ENCODE results near the gene UBE2A.
A peak's percentile ranks its signal among the peaks of the same experiment; 100 is the strongest.

The UBE2A gene

DNA sequence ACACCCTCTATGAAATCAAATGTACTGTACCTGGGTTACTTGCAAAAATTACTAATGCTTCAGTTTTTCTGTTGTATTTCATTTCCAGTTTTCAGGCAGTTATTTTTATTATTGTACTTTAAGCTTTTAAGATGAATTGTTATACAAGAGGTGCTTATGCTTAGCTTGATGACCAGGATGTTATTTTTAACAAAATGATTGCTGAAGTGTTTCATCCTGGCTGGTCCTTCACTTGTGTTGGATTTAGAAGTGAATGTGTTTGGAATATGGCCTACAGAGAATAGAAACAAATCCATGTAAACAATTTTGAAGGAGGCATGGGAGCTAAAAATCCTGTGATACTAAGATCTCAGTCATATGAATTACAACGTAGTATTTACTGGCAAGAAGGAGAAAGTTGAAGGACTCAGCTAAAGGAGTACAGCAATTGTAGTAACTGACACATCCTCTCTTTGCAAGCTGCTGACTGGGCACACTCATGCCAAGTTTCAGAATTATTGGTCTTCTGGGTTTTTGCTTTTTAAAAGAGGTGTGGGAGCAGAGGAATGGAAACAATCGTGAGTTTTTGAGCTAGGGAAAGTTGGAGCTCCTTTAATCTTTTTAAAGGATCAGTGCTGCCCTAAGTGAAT, 9.2 kb downstream of the UBE2A start:
- TF ChIP-seq, protein P1, sequence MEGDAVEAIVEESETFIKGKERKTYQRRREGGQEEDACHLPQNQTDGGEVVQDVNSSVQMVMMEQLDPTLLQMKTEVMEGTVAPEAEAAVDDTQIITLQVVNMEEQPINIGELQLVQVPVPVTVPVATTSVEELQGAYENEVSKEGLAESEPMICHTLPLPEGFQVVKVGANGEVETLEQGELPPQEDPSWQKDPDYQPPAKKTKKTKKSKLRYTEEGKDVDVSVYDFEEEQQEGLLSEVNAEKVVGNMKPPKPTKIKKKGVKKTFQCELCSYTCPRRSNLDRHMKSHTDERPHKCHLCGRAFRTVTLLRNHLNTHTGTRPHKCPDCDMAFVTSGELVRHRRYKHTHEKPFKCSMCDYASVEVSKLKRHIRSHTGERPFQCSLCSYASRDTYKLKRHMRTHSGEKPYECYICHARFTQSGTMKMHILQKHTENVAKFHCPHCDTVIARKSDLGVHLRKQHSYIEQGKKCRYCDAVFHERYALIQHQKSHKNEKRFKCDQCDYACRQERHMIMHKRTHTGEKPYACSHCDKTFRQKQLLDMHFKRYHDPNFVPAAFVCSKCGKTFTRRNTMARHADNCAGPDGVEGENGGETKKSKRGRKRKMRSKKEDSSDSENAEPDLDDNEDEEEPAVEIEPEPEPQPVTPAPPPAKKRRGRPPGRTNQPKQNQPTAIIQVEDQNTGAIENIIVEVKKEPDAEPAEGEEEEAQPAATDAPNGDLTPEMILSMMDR (conservative IDR thresholded peaks at IDR 0.05; ENCODE audit: low read depth, low read length): no peak
- H3K4me3 ChIP-seq (ENCODE audit: low read depth, low read length): no peak overlapping the region
- no peak for DNase-seq (ENCODE audit: low read depth)

DNA sequence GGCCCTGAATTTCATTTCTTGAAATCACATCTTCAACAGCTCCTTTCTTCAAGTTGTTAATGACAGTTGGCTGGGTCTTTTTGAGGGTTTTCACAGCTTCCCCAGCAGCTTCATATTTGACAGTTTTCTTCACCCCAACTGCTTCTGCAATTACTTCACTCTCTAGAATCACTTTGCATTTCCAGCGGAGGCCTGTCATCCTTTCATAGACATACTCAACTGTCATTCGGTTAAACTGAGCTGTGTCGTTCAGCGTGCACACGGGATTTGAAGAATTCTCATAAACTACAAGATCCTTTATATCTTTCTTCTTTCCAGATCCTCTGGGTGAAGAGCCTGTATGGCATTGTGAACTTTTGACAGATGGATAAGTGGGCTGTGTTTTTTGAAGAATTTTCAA, 15.4 kb downstream of the UBE2A start:
- H3K4me3 ChIP-seq (ENCODE audit: low read depth, low read length): no peak overlapping the region
- no peak for DNase-seq (ENCODE audit: low read depth)
- TF ChIP-seq, protein P1 (conservative IDR thresholded peaks at IDR 0.05; ENCODE audit: low read depth, low read length): no peak

DNA sequence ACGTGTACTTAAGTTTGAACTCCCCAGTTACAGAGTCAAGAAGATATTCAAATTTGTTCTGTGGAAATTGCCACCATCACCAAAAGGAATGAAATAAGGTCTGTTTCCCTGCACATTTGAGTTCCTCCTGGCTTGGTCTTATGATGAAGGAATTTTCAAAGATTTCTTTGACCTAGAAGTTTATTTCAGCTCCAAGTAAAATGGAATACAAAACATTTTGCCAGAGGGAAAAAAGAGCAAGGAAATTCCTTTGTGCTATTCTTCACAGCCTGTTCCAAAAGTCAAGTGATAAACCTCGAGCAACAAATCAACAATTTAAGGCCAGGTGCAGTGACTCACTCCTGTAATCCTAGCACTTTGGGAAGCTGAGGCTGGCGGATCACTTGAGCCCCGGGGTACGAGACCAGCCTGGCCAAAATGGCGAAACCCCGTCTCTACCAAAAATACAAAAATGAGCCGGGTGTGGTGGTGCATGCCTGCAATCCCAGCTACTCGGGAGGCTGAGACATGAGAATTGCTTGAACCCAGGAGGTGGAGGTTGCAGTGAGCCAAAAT, 28.4 kb downstream of the UBE2A start:
- TF ChIP-seq, protein P1 (conservative IDR thresholded peaks at IDR 0.05; ENCODE audit: low read depth, low read length): no peak
- no peak for DNase-seq (ENCODE audit: low read depth)
- H3K4me3 ChIP-seq (ENCODE audit: low read depth, low read length): no peak overlapping the region

DNA sequence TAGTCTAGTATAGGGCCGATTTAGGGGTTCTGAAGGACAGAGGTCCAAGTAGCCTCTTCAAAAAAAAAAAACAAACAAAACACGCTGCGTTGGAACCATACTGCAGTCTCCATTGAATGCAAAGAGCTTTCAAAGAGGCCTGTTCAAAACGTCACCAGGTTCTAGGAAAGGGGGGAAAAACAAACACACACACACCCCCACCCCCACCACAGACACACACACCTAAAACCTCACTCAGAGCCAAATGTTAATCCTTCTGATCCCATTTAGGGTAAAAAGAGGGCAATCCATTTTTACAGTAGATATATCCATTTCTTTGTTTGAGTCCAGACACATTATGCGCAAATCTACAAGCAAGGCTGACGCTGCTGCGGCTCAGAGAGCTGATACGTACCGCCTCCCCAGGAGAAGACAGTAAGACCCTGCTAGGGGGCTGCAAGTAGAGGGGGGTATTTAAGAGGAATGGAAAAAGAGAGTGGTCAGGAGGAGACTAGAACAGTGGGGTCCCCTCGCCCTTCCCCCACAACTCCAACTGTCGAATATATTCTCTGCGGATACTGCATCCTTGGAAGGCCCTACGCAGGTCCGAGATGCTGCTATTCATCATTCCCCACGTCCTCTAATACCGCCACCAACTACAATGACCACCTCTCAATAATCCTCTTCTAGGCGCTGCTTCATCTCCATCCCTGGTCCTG, 30.6 kb downstream of the UBE2A start:
- TF ChIP-seq, protein P1 (conservative IDR thresholded peaks at IDR 0.05; ENCODE audit: low read depth, low read length): no peak
- DNase-seq (ENCODE audit: low read depth): peak; percentile 4
- H3K4me3 ChIP-seq (ENCODE audit: low read depth, low read length): peak overlapping the region; percentile 89

DNA sequence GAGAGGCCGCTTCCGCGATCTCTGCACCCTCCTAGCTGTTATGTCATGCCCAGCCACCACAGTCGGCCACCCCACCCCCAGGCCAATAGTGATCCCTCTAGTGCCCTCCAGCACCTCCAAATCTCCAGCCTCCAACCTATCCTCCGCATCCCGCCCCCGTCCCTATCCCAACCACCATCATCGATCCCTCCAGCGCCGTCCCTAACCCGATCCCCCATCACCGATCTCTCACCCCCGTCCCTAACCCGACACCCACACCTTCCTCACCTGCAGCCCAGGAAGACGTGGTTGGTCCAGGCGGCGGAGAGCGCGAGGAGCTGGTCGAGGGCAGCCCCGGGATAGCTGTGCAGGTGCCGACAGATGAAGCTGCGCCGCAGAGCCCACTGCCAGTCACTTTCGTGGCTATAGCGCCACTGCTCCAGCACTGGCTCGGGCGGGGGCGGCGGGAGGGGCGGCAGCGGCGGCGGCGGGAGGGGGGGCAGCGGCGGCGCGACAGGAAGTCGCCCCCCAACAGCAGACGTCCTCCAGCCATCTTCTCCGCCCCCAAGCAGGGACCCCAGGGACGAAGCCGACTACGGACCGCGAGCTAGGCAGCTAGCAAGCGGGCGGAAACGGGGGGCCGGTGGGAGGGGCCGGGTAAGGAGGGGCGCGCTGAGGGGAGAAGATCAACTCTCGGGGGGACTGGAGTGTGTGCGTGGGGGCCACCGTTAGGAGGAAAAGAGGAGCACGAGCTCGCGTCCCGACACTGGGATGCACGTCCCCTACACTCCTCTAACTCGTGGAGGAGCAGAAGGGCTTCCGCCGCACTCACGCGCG, 31.3 kb downstream of the UBE2A start:
- peak overlapping the region; percentile 89 for H3K4me3 ChIP-seq (ENCODE audit: low read depth, low read length)
- DNase-seq (ENCODE audit: low read depth): peak; percentile 2
- TF ChIP-seq, protein P1 (conservative IDR thresholded peaks at IDR 0.05; ENCODE audit: low read depth, low read length): no peak

DNA sequence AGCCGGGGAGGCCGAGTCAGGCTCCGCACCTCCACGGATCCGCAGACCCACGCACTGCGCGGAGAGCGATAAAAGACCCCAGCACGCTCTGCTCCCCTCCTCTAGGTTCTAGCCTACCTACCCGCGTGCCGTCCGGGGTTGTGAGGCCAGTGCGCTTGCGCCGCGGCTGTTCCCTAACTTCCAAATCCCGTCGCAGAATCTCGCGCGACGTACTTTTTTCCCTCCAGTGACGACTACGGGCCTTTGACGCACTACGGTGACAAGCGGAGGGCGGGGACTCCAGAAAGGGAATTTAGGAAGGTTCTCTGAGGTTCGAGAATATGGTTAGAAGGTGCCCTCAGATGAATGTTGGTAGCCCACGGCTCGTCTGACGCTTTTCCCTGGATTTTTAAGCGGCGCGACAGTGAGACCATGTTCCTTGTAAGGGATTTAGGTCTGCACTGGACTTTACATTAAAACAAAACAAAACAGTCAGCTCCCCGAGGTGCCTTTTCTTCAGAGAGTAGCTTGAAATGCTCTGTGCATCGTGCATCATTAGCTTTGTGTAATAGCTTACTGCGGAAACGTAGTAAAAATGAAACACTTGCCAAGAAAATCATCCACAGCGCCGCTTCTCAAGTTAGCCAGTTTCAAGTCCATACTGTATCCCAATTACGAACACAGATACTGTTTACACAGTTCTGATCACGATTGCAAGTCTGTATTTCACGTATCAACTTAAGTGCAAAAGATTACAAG, 32.1 kb downstream of the UBE2A start, which contains the start of gene NKRF:
NKRF (minus strand) TSS at position 145 of the 738 bp plus-strand sequence.
- TF ChIP-seq, protein P1 (conservative IDR thresholded peaks at IDR 0.05; ENCODE audit: low read depth, low read length): no peak
- peak within 1 kb of the TSS; percentile 89 for H3K4me3 ChIP-seq (ENCODE audit: low read depth, low read length)
- peak; percentile 93 for DNase-seq (ENCODE audit: low read depth)

Data from choroid plexus epithelial cell (primary cell).